Activated CD4-positive, alpha-beta memory T cell treated with anti-CD3 and anti-CD28 coated beads, Interleukin-2, amount 10 ng/mL, durations not matched to agents 7 days and 5 days (primary cell): Measurements from ENCODE around the gene SIM2. TPM values are rescaled to one million over a fixed set of nuclear protein-coding genes. Genes with fewer than 3 reads are reported as not detected.
A peak's percentile ranks its signal among the peaks of the same experiment; 100 is the strongest.
"Not testable (repeated sequence)": the region's sequence is repeated elsewhere in the genome, so short reads cannot be mapped to it uniquely, and the experiment has no call there.

Experiments used
- CTCF ChIA-PET: fragments of 350-600 bp; sonication (Branson Sonifier 250); formaldehyde crosslinking; loops from one replicate; lab custom pipeline; 2021; ENCODE audit warnings: antibody characterized with exemption, inconsistent platforms; lab: Charles Lee
- POLR2A ChIA-PET: fragments of 350-600 bp; sonication (Branson Sonifier 250); formaldehyde crosslinking; loops from one replicate; lab custom pipeline; 2021; ENCODE audit warnings: antibody characterized with exemption; lab: Charles Lee
- DNase-seq: peaks from one replicate; pipeline ENCODE4 v3.0.0-alpha.2; 2020
- H3K27ac Mint-ChIP-seq: one replicate; pipeline ENCODE4 v1.8.0; 2021; ENCODE audit warnings: mild to moderate bottlenecking, mixed read lengths
- H3K27me3 Mint-ChIP-seq: one replicate; pipeline ENCODE4 v1.8.0; 2021; ENCODE audit warnings: mixed read lengths
- H3K36me3 Mint-ChIP-seq: one replicate; pipeline ENCODE4 v1.8.0; 2021; ENCODE audit warnings: low read depth, mixed read lengths
- H3K4me1 Mint-ChIP-seq: one replicate; pipeline ENCODE4 v1.8.0; 2021; ENCODE audit warnings: mixed read lengths
- H3K4me3 Mint-ChIP-seq: one replicate; pipeline ENCODE4 v1.8.0; 2021; ENCODE audit warnings: mild to moderate bottlenecking, mixed read lengths
- H3K9me3 Mint-ChIP-seq: one replicate; pipeline ENCODE4 v1.8.0; 2021; ENCODE audit warnings: mixed read lengths
- total RNA-seq, 2 experiments: library from RNA; stranded (reverse); gene quantifications; one replicate each; pipeline ENCODE4 v1.2.3, GENCODE V29; 2021

Gene SIM2
- total RNA-seq: under 1 TPM; 0.55 to 0.68 TPM

GRCh38 chr21:36698981-36699545 lies at the start of gene SIM2:
Gene SIM2, plus strand, starts transcription at chr21:36699115. Its CDS starts 632 bp downstream, at chr21:36699747.
- Mint-ChIP-seq H3K36me3 (peaks cover 4% of the 10 kb centered on the region), H3K4me3 (peak within 1 kb of the TSS; percentile 49), H3K9me3 (no peaks in the 10 kb centered on the region), H3K4me1 (peaks cover 12% of the 10 kb centered on the region), H3K27me3 (peaks cover 82% of the 10 kb centered on the region), H3K27ac (no peak within 1 kb of the TSS)
- ChIA-PET CTCF (no interaction called here), POLR2A (no interaction called here)
- DNase-seq: no peak

GRCh38 chr21:36654324-36654723 lies 44.6 kb upstream of the SIM2 start:
- Mint-ChIP-seq H3K27ac (no peak overlapping the region), H3K36me3 (no peaks in the 10 kb centered on the region), H3K4me1 (no peaks in the 10 kb centered on the region), H3K4me3 (no peak overlapping the region), H3K9me3 (no peaks in the 10 kb centered on the region), H3K27me3 (peaks cover 3% of the 10 kb centered on the region)
- ChIA-PET POLR2A (no interaction called here), CTCF (no interaction called here)
- DNase-seq: no peak

GRCh38 chr21:36654796-36655325 lies 44.1 kb upstream of the SIM2 start:
- POLR2A ChIA-PET: interaction anchor here (1.0 kb wide), 1 partner anchor 12 kb away, joined by 3 read pairs; no protein-coding TSS in a partner anchor
- no peak for DNase-seq
- CTCF ChIA-PET: no interaction called here
- H3K9me3 Mint-ChIP-seq: no peaks in the 10 kb centered on the region
- peaks cover 3% of the 10 kb centered on the region for H3K27me3 Mint-ChIP-seq
- H3K4me3 Mint-ChIP-seq: no peak overlapping the region
- H3K36me3 Mint-ChIP-seq: no peaks in the 10 kb centered on the region
- H3K4me1 Mint-ChIP-seq: no peaks in the 10 kb centered on the region
- no peak overlapping the region for H3K27ac Mint-ChIP-seq

- Mint-ChIP-seq H3K4me3 (no peak overlapping the region), H3K36me3 (no peaks in the 10 kb centered on the region), H3K9me3 (no peaks in the 10 kb centered on the region), H3K27ac (no peak overlapping the region), H3K4me1 (no peaks in the 10 kb centered on the region), H3K27me3 (peaks cover 7% of the 10 kb centered on the region)
- DNase-seq: no peak
- ChIA-PET POLR2A (no interaction called here), CTCF (no interaction called here)
Observed at GRCh38 chr21:36656138-36656537, 42.8 kb upstream of the SIM2 start.

- H3K27me3 Mint-ChIP-seq, DNase-seq, H3K9me3 Mint-ChIP-seq, H3K4me1 Mint-ChIP-seq, CTCF ChIA-PET, POLR2A ChIA-PET, H3K27ac Mint-ChIP-seq, H3K36me3 Mint-ChIP-seq, H3K4me3 Mint-ChIP-seq: not testable (repeated sequence)
Observed at GRCh38 chr21:36657290-36657689, 41.6 kb upstream of the SIM2 start.

GRCh38 chr21:36657999-36658398 lies 40.9 kb upstream of the SIM2 start:
- Mint-ChIP-seq H3K27me3 (peaks cover 6% of the 10 kb centered on the region), H3K9me3 (no peaks in the 10 kb centered on the region), H3K4me3 (no peak overlapping the region), H3K4me1 (no peaks in the 10 kb centered on the region), H3K36me3 (no peaks in the 10 kb centered on the region), H3K27ac (no peak overlapping the region)
- CTCF ChIA-PET: no interaction called here
- DNase-seq: no peak
- POLR2A ChIA-PET: no interaction called here

- no peak overlapping the region for H3K4me3 Mint-ChIP-seq
- no peak for DNase-seq
- POLR2A ChIA-PET: no interaction called here
- CTCF ChIA-PET: no interaction called here
- peaks cover 11% of the 10 kb centered on the region for H3K27me3 Mint-ChIP-seq
- H3K4me1 Mint-ChIP-seq: no peaks in the 10 kb centered on the region
- H3K27ac Mint-ChIP-seq: no peak overlapping the region
- no peaks in the 10 kb centered on the region for H3K9me3 Mint-ChIP-seq
- no peaks in the 10 kb centered on the region for H3K36me3 Mint-ChIP-seq
Observed at GRCh38 chr21:36658926-36659325, 40.0 kb upstream of the SIM2 start.

GRCh38 chr21:36661511-36662309 lies 37.2 kb upstream of the SIM2 start:
- Mint-ChIP-seq H3K9me3 (no peaks in the 10 kb centered on the region), H3K4me1 (no peaks in the 10 kb centered on the region), H3K27ac (no peak overlapping the region), H3K27me3 (peaks cover 14% of the 10 kb centered on the region), H3K4me3 (no peak overlapping the region), H3K36me3 (no peaks in the 10 kb centered on the region)
- ChIA-PET POLR2A (no interaction called here), CTCF (no interaction called here)
- DNase-seq: no peak

- H3K9me3 Mint-ChIP-seq: no peaks in the 10 kb centered on the region
- no peaks in the 10 kb centered on the region for H3K36me3 Mint-ChIP-seq
- H3K27ac Mint-ChIP-seq: no peak overlapping the region
- CTCF ChIA-PET: no interaction called here
- no peak for DNase-seq
- H3K27me3 Mint-ChIP-seq: peaks cover 14% of the 10 kb centered on the region
- no peaks in the 10 kb centered on the region for H3K4me1 Mint-ChIP-seq
- POLR2A ChIA-PET: interaction anchor here (1.1 kb wide), 1 partner anchor 149 kb away, joined by 3 read pairs; no protein-coding TSS in a partner anchor
- H3K4me3 Mint-ChIP-seq: no peak overlapping the region
Observed at GRCh38 chr21:36663033-36663855, 35.7 kb upstream of the SIM2 start.

- ChIA-PET POLR2A (no interaction called here), CTCF (interaction anchor here (0.6 kb wide), 1 partner anchor 297 kb away, joined by 4 read pairs; no protein-coding TSS in a partner anchor)
- peaks cover 15% of the 10 kb centered on the region for H3K27me3 Mint-ChIP-seq
- DNase-seq: no peak
- H3K27ac Mint-ChIP-seq: no peak overlapping the region
- no peaks in the 10 kb centered on the region for H3K4me1 Mint-ChIP-seq
- H3K36me3 Mint-ChIP-seq: no peaks in the 10 kb centered on the region
- H3K4me3 Mint-ChIP-seq: no peak overlapping the region
- H3K9me3 Mint-ChIP-seq: no peaks in the 10 kb centered on the region
Observed at GRCh38 chr21:36664662-36664990, 34.3 kb upstream of the SIM2 start.

GRCh38 chr21:36665806-36666205 lies 33.1 kb upstream of the SIM2 start:
- no peak overlapping the region for H3K4me3 Mint-ChIP-seq
- H3K36me3 Mint-ChIP-seq: no peaks in the 10 kb centered on the region
- CTCF ChIA-PET: no interaction called here
- DNase-seq: no peak
- H3K27me3 Mint-ChIP-seq: peaks cover 11% of the 10 kb centered on the region
- no peak overlapping the region for H3K27ac Mint-ChIP-seq
- POLR2A ChIA-PET: no interaction called here
- H3K9me3 Mint-ChIP-seq: no peaks in the 10 kb centered on the region
- H3K4me1 Mint-ChIP-seq: no peaks in the 10 kb centered on the region

- Mint-ChIP-seq H3K4me3 (no peak overlapping the region), H3K4me1 (no peaks in the 10 kb centered on the region), H3K27me3 (peaks cover 10% of the 10 kb centered on the region), H3K9me3 (no peaks in the 10 kb centered on the region), H3K27ac (no peak overlapping the region), H3K36me3 (no peaks in the 10 kb centered on the region)
- ChIA-PET POLR2A (no interaction called here), CTCF (no interaction called here)
- no peak for DNase-seq
Observed at GRCh38 chr21:36668713-36669112, 30.2 kb upstream of the SIM2 start.

- POLR2A ChIA-PET: no interaction called here
- H3K9me3 Mint-ChIP-seq: no peaks in the 10 kb centered on the region
- H3K4me1 Mint-ChIP-seq: no peaks in the 10 kb centered on the region
- no peaks in the 10 kb centered on the region for H3K36me3 Mint-ChIP-seq
- CTCF ChIA-PET: interaction anchor here (1.4 kb wide), 1 partner anchor 41 kb away, joined by 6 read pairs; no protein-coding TSS in a partner anchor
- DNase-seq: no peak
- peaks cover 15% of the 10 kb centered on the region for H3K27me3 Mint-ChIP-seq
- H3K27ac Mint-ChIP-seq: no peak overlapping the region
- no peak overlapping the region for H3K4me3 Mint-ChIP-seq
Observed at GRCh38 chr21:36671836-36672235, 27.1 kb upstream of the SIM2 start.
